ENCODE results near the gene POLR2F. TPM values are rescaled to one million over a fixed set of nuclear protein-coding genes. Genes with fewer than 3 reads are reported as not detected.

Gene POLR2F
- total and polyA plus RNA-seq, 4 donors, result 21.4 to 152 (median 56.3) TPM

DNA sequence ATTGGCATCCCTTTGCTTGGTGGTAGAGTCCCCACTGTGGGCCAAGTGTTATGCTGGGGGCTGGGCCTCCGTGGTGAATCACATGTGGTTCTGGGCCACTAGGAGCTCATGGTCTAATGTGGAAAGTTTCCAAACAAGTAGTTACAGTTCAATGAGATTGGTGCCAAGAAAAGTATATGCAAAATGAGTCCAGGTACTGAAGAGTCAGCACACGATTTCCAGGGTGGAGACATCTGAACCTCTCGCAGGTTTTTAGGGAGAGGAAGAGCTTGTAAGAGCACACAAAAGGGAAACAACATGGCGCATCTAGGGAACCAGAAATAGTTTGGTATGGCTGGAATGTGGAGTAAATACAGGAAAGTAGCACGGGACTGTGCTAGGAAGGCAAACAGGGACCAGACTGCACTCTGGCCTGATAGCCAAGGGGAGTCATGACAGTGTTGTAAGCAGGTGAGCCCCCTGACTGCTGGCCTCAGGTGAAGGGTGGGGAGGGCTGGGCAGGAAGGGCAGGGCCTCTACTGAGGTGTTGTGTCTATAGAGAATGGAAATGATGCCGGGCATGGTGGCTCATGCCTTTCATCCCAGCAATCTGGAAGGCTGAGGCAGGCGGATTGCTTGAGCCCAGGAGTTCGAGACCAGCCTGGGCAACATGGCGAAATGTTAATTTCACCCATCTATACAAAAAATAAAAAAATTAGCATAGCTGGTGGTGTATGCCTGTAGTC, 12.6 kb downstream of the POLR2F start:
- H3K27me3 ChIP-seq (ENCODE audit: control insufficient read depth in 4 of 4, insufficient read depth in 4 of 4, low read length in 3 of 4), result no peaks in the 10 kb centered on the region
- TF ChIP-seq, protein P1, sequence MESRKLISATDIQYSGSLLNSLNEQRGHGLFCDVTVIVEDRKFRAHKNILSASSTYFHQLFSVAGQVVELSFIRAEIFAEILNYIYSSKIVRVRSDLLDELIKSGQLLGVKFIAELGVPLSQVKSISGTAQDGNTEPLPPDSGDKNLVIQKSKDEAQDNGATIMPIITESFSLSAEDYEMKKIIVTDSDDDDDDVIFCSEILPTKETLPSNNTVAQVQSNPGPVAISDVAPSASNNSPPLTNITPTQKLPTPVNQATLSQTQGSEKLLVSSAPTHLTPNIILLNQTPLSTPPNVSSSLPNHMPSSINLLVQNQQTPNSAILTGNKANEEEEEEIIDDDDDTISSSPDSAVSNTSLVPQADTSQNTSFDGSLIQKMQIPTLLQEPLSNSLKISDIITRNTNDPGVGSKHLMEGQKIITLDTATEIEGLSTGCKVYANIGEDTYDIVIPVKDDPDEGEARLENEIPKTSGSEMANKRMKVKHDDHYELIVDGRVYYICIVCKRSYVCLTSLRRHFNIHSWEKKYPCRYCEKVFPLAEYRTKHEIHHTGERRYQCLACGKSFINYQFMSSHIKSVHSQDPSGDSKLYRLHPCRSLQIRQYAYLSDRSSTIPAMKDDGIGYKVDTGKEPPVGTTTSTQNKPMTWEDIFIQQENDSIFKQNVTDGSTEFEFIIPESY (IDR thresholded peaks at IDR 0.05), result no peak
- TF ChIP-seq HNF4G (IDR thresholded peaks at IDR 0.05) (no peak), FOXA1 (IDR thresholded peaks at IDR 0.05) (no peak), GABPA (IDR thresholded peaks at IDR 0.05 in 1 of 2, conservative IDR thresholded peaks at IDR 0.05 in 1 of 2) (no peak), NR2F2 (IDR thresholded peaks at IDR 0.05) (no peak), TAF1 (conservative IDR thresholded peaks at IDR 0.05) (no peak), FOXA2 (IDR thresholded peaks at IDR 0.05) (no peak), RAD21 (IDR thresholded peaks at IDR 0.05) (no peak), EGR1 (IDR thresholded peaks at IDR 0.05; ENCODE audit: low read depth in 2 of 2) (no peak), REST (IDR thresholded peaks at IDR 0.05) (no peak), SP1 (IDR thresholded peaks at IDR 0.05) (no peak), CTCF (IDR thresholded peaks at IDR 0.05; ENCODE audit: low read depth, low read length, missing input control) (no peak), HNF4A (conservative IDR thresholded peaks at IDR 0.05) (no peak), RXRA (IDR thresholded peaks at IDR 0.05) (no peak), JUND (IDR thresholded peaks at IDR 0.05) (no peak), YY1 (IDR thresholded peaks at IDR 0.05) (no peak)
- TF ChIP-seq, protein P2, sequence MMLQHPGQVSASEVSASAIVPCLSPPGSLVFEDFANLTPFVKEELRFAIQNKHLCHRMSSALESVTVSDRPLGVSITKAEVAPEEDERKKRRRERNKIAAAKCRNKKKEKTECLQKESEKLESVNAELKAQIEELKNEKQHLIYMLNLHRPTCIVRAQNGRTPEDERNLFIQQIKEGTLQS (IDR thresholded peaks at IDR 0.05), result no peak
- TF ChIP-seq, protein P3, sequence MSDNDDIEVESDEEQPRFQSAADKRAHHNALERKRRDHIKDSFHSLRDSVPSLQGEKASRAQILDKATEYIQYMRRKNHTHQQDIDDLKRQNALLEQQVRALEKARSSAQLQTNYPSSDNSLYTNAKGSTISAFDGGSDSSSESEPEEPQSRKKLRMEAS (IDR thresholded peaks at IDR 0.05), result no peak
- no peak overlapping the region for H3K4me3 ChIP-seq (ENCODE audit: low read depth in 1 of 3, low read length in 3 of 3)
- H3K9me3 ChIP-seq (ENCODE audit: control insufficient read depth in 4 of 4, low read length in 3 of 4), result no peaks in the 10 kb centered on the region
- WGBS, result 83% methylated on average over 9 of the region's 9 CpGs
- no peak overlapping the region for H3K9ac ChIP-seq (ENCODE audit: low read depth in 1 of 2, low read length in 2 of 2)
- H3K27ac ChIP-seq (ENCODE audit: low read depth in 1 of 2, low read length in 2 of 2), result no peak overlapping the region
- H3K36me3 ChIP-seq (ENCODE audit: control insufficient read depth in 4 of 4, insufficient read depth in 3 of 4, low read depth in 1 of 4, low read length in 3 of 4), result peaks cover 2 to 49% (median 34%) of the 10 kb centered on the region in 4 donors
- peaks cover 0 to 8% (median 3%) of the 10 kb centered on the region in 4 donors for H3K4me1 ChIP-seq (ENCODE audit: control insufficient read depth in 4 of 4, insufficient read depth in 4 of 4, low read length in 3 of 4)
- DNase-seq (ENCODE audit: low spot score), result no peak
